ENCODE results near the gene NPY. TPM values are rescaled to one million over a fixed set of nuclear protein-coding genes. Genes with fewer than 3 reads are reported as not detected.

The NPY gene
- total RNA-seq = not detected in 2 replicates

GRCh38 chr7:24283897-24284698, at the start of gene NPY:
NPY (plus strand) TSS chr7:24284190; CDS start chr7:24285241, 1,051 bp downstream.

